GM21423 (cell line): ENCODE results near the gene STK40.
A peak's percentile ranks its signal among the peaks of the same experiment; 100 is the strongest.

Source experiments
- ATAC-seq: cut with Tn5 transposase; IDR thresholded peaks from one replicate; pipeline ENCODE4 v1.9.1; 2021; ENCODE audit warnings: mild to moderate bottlenecking, moderate library complexity; ENCODE audit not compliant: unreplicated experiment

Gene STK40

GRCh38 chr1:36377791-36378492, 7.8 kb downstream of the STK40 start:
- no peak for ATAC-seq

- no peak for ATAC-seq
Observed at GRCh38 chr1:36372617-36373016, 13.1 kb downstream of the STK40 start.

DNA sequence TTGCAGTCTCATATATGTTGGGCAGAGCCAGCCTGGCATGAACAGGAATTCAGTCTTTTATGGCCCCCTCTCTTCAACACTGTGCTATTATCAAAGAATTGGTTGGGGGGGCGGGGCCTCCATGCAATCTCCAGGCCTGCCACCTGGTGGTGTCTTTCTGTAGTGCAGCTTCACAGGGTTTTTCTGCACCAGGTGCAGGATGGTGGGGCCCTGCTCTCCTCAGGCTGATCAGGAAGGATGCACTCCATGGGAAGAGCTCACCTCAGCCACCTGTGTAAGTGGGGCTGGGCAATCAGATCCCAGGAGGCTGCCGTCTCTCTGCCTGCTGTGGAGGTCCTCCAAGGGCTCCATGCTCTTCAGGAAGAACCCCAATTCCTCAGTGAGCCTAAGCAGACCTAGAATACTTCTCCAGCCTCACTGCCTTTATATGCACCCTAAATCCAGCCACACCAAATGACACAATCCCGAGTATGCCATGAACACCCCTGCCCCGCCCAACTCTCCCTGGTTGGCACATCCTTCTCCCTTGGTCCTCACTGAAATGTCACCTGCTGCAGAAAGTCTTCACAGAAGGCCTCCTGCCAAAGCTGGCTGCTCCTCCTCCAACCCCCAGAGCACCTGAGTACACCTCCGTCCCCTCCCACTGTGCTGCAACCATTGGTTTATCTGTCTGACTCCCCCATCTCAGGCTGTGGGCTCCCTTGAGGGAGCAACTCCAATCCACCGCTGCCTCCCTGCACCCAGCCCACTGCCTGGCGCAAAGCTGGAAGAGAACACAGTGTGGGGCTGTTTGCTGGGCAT, 16.5 kb downstream of the STK40 start:
- no peak for ATAC-seq

- ATAC-seq = no peak
Observed at GRCh38 chr1:36367798-36368197, 17.9 kb downstream of the STK40 start.

DNA sequence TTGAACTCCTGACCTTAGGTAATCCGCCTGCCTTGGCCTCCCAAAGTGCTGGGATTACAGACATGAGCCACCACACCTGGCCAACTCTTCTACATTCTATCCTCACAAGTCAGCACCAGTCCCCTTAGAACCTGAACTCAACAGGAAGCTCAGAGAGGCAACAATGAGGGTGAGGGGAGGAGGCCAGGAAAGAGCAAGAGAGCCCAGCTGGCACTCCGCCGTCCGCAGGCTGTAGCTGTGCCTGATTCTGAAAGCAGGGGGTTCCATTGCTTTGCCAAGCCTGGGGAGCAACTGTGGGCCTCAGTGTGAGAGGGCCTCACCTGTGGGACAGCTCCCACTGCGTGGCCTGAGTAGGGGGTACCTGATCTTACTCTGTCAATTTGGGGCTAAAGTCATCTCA, 18.7 kb downstream of the STK40 start:
- no peak for ATAC-seq

DNA sequence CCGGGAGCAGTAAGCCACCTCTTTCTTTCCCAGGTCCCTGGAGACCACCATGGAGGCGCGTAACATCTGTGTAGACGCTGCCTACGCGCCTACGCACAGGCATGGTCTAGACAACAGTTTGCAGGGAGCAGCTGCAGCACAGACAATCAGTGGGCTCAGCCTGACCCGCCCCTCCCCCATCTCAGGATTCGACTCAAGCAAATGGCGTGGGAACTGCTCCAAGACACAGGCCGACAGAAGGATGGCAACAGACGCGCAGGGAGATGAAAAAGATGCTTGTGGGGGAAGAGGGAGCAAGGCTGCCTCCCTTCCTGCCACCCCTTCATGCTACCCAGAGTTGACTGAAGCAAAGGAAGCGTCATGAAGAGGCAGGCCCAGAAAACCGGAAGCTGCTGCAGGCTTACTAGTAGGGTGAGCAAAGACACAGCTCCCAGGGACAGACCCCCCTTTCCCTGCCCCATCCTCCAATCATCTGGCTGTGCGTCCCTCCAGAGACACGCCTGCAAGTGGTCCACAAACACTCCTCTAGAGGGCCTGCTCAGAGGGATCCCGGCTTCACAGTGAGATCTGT, 19.5 kb downstream of the STK40 start:
- ATAC-seq = no peak

DNA sequence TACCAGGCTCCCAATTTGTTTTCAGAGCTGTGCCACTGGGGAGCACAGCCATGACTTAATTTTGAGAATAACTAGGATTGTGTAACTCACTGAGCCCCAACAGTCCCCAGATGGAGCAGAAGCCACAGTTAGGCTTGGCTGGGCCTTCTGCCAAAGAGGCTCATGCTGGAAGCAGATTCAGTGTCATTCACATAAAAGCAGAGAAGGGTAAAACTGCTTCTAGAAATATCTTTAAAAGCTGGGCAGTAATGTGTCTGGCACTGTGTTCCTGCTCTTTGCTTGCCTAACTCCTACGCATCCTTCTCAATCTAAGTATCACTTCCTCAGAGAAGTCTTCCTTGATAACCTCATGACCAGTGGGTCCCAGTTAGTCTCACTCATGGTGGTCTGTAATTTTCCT, 20.3 kb downstream of the STK40 start:
- no peak for ATAC-seq

GRCh38 chr1:36359911-36360550, 25.7 kb downstream of the STK40 start:
- no peak for ATAC-seq

DNA sequence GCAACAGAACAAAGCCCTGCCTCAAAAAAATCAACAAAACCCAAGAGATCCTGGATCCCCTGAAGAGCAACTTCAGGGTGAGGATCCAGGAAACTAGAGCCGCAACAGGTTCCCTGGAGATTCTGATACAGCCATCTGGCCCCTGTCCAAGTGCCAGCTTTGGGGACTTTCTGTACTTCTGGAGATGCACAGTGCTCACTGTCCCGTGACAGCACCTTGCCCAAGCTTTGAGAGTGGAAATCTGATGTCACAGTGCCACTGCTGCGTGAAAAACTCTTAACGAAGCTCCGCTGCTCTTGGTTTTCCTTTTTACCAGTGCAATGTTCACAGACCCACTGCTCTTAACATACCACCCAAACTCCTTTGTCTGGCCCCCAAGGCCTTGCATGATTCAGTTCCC, 26.3 kb downstream of the STK40 start:
- no peak for ATAC-seq

- no peak for ATAC-seq
Observed at GRCh38 chr1:36358514-36359084, 27.1 kb downstream of the STK40 start.

DNA sequence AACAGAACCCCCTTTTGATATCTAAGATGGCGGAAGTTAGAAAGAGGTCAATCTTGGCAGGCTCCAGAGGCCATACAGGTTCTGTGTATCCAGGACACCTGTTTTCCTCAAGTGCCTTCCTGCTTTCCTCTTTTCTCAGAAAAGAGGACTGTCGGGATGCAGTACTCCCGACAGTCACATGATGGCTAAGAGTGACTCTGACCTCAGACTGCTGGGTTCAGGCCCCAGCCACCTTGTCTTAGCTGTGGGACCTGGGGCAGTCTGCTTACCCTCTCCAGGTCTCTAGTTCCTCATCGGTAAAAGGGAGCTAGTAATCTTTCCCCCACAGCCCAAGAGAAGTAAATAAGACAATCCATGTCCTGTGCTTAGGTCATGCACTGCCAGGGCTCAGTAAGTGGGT, 29.9 kb downstream of the STK40 start:
- no peak for ATAC-seq

GRCh38 chr1:36354486-36354885, 31.2 kb downstream of the STK40 start:
- no peak for ATAC-seq

- ATAC-seq = no peak
Observed at GRCh38 chr1:36352910-36353878, 32.5 kb downstream of the STK40 start.

GRCh38 chr1:36352125-36352909, 33.4 kb downstream of the STK40 start:
- ATAC-seq = no peak

GRCh38 chr1:36351227-36351977, 34.3 kb downstream of the STK40 start:
- ATAC-seq = no peak

GRCh38 chr1:36350659-36351226, 35.0 kb downstream of the STK40 start:
- no peak for ATAC-seq

DNA sequence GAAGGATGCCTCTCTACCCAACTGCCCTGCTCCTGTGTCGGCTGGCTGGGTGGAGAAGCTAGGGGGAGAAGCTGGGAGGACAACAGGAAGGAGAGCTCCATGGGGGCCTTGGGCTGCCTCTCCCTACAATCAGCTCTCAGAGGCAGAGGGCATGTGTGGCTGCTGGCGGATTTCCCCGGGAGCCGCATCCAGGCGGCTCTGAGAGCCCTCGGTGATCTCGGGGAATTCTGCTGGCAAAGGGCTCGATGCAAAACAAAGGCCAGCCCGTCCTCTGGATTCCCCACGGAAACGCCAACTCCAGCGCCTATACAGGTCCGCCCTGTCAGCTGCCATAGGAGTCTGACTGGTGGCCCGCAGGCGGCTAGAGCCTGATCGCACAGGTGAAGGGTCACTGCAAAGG, 35.9 kb downstream of the STK40 start:
- ATAC-seq = no peak

GRCh38 chr1:36349241-36349671, 36.5 kb downstream of the STK40 start:
- peak; percentile 59 for ATAC-seq
